HG03378 (cell line): ENCODE data around the gene RNF130.
"Not testable (repeated sequence)": the region's sequence is repeated elsewhere in the genome, so short reads cannot be mapped to it uniquely, and the experiment has no call there.

Experiments
- ATAC-seq: cut with Tn5 transposase; IDR thresholded peaks from one replicate; pipeline ENCODE4 v1.9.1; 2021; ENCODE audit warnings: mild to moderate bottlenecking, moderate library complexity; ENCODE audit not compliant: unreplicated experiment

The RNF130 gene

GRCh38 chr5:180026320-180026719 is 45.2 kb downstream of the RNF130 start:
- no peak for ATAC-seq

- ATAC-seq: no peak
Observed at GRCh38 chr5:180021900-180022299, 49.7 kb downstream of the RNF130 start.

GRCh38 chr5:180020176-180020575 is 51.4 kb downstream of the RNF130 start:
- ATAC-seq: no peak

GRCh38 chr5:180018347-180019060 is 53.1 kb downstream of the RNF130 start:
- no peak for ATAC-seq

GRCh38 chr5:180015523-180015922 is 56.0 kb downstream of the RNF130 start:
- ATAC-seq: not testable (repeated sequence)

GRCh38 chr5:180013678-180014077 is 57.9 kb downstream of the RNF130 start:
- no peak for ATAC-seq

- no peak for ATAC-seq
Observed at GRCh38 chr5:180012316-180012715, 59.2 kb downstream of the RNF130 start.

GRCh38 chr5:180010636-180011035 is 60.9 kb downstream of the RNF130 start:
- no peak for ATAC-seq

GRCh38 chr5:180009581-180009980 is 62.0 kb downstream of the RNF130 start:
- no peak for ATAC-seq

- no peak for ATAC-seq
Observed at GRCh38 chr5:180008433-180008832, 63.1 kb downstream of the RNF130 start.

- no peak for ATAC-seq
Observed at GRCh38 chr5:180007582-180007981, 64.0 kb downstream of the RNF130 start.

- no peak for ATAC-seq
Observed at GRCh38 chr5:180006141-180006540, 65.4 kb downstream of the RNF130 start.

- no peak for ATAC-seq
Observed at GRCh38 chr5:180003127-180003526, 68.4 kb downstream of the RNF130 start.

- ATAC-seq: no peak
Observed at GRCh38 chr5:180001742-180002141, 69.8 kb downstream of the RNF130 start.

GRCh38 chr5:180001136-180001535 is 70.4 kb downstream of the RNF130 start:
- ATAC-seq: no peak

- no peak for ATAC-seq
Observed at GRCh38 chr5:179998485-179998884, 73.1 kb downstream of the RNF130 start.

GRCh38 chr5:179994583-179995323 is 76.8 kb downstream of the RNF130 start:
- no peak for ATAC-seq

- ATAC-seq: not testable (repeated sequence)
Observed at GRCh38 chr5:179992855-179993254, 78.7 kb downstream of the RNF130 start.

GRCh38 chr5:179991106-179991505 is 80.5 kb downstream of the RNF130 start:
- no peak for ATAC-seq

- not testable (repeated sequence) for ATAC-seq
Observed at GRCh38 chr5:179990525-179990924, 81.0 kb downstream of the RNF130 start.

GRCh38 chr5:179986328-179986727 is 85.2 kb downstream of the RNF130 start:
- ATAC-seq: no peak

GRCh38 chr5:179981636-179982035 is 89.9 kb downstream of the RNF130 start:
- ATAC-seq: no peak
